ENCODE results near the gene UNC13D.

UNC13D gene

GRCh38 chr17:75784473-75785015 lies 59.7 kb downstream of the UNC13D start, which contains the start of gene UNK:
TSS of gene UNK (plus strand) at chr17:75784806. CDS start at chr17:75784881, 75 bp downstream.
- Histone ChIP-seq H3K4me3 (ENCODE audit: low read depth, low read length) (peak within 1 kb of the TSS; percentile 79), H3K4me1 (ENCODE audit: control insufficient read depth, insufficient read depth, low read length) (peaks cover 12% of the 10 kb centered on the region; the same call in 1 of the 2 replicates), H3K36me3 (ENCODE audit: control insufficient read depth in 2 of 2, insufficient read depth in 1 of 2, low read length in 2 of 2) (peaks cover 0 to 5% of the 10 kb centered on the region in 2 experiments; a peak in 2 of 3 replicates), H3K9me3 (ENCODE audit: control insufficient read depth, insufficient read depth, low read depth, low read length) (no peaks in the 10 kb centered on the region), H3K27ac (ENCODE audit: extremely low read depth, low read depth, low read length) (peak within 1 kb of the TSS; percentile 98)
- ChIA-PET CTCF (interaction anchor here (0.5 to 2.5 kb wide), 10 partner anchors 9 to 431 kb away, joined by 3 to 14 read pairs (median 4); partner anchors contain the start of gene WBP2), POLR2A (interaction anchor here (0.5 to 4.5 kb wide), 16 partner anchors 9 to 576 kb away, joined by 3 to 38 read pairs (median 5); partner anchors contain the start of genes GALK1 and WBP2)
- TF ChIP-seq HOXC10 (CRISPR knock-in tag; IDR thresholded peaks at IDR 0.05) (no peak), ZNF335 (tag by site-specific recombination; conservative IDR thresholded peaks at IDR 0.05) (peak; percentile 97), ZNF221 (tag by site-specific recombination; IDR thresholded peaks at IDR 0.05; ENCODE audit: borderline replicate concordance) (no peak), ZNF2 (tag by site-specific recombination; IDR thresholded peaks at IDR 0.05) (no peak), REST (tag by site-specific recombination; IDR thresholded peaks at IDR 0.05) (no peak), TRIM28 (IDR thresholded peaks at IDR 0.05; ENCODE audit: borderline replicate concordance, low read length) (peak; percentile 57; the same call in 1 of the 2 replicates), ZSCAN23 (tag by site-specific recombination; IDR thresholded peaks at IDR 0.05) (no peak), PRDM1 (tag by site-specific recombination; IDR thresholded peaks at IDR 0.05) (peak; percentile 97), ZNF133 (tag by site-specific recombination; IDR thresholded peaks at IDR 0.05) (no peak), SP2 (tag by site-specific recombination; IDR thresholded peaks at IDR 0.05) (no peak), ZNF561 (tag by site-specific recombination; IDR thresholded peaks at IDR 0.05; ENCODE audit: borderline replicate concordance) (no peak), GLIS2 (tag by site-specific recombination; IDR thresholded peaks at IDR 0.05) (peak; percentile 97), PRDM10 (tag by site-specific recombination; IDR thresholded peaks at IDR 0.05) (peak; percentile 84), ZNF341 (tag by site-specific recombination; IDR thresholded peaks at IDR 0.05; ENCODE audit: low read depth) (peak; percentile 67), ZNF214 (tag by site-specific recombination; IDR thresholded peaks at IDR 0.05; ENCODE audit: borderline replicate concordance) (no peak), ZBTB17 (tag by site-specific recombination; IDR thresholded peaks at IDR 0.05) (peak; percentile 58), BCL6B (tag by site-specific recombination; IDR thresholded peaks at IDR 0.05) (no peak), KLF7 (tag by site-specific recombination; IDR thresholded peaks at IDR 0.05; ENCODE audit: borderline replicate concordance) (no peak), ZNF558 (tag by site-specific recombination; IDR thresholded peaks at IDR 0.05) (no peak), ZBTB11 (tag by site-specific recombination; conservative IDR thresholded peaks at IDR 0.05; ENCODE audit: low read depth) (no peak), ZNF621 (tag by site-specific recombination; IDR thresholded peaks at IDR 0.05) (no peak), ZBTB7A (tag by site-specific recombination; IDR thresholded peaks at IDR 0.05; ENCODE audit: low read depth) (peak; percentile 71; the same call in 1 of the 2 replicates), ZEB2 (tag by site-specific recombination; IDR thresholded peaks at IDR 0.05) (0 out of 2 replicates have a peak, but pooled peaks have one; percentile 95), ZBTB21 (tag by site-specific recombination; IDR thresholded peaks at IDR 0.05) (no peak)
- TF ChIP-seq, protein P1, sequence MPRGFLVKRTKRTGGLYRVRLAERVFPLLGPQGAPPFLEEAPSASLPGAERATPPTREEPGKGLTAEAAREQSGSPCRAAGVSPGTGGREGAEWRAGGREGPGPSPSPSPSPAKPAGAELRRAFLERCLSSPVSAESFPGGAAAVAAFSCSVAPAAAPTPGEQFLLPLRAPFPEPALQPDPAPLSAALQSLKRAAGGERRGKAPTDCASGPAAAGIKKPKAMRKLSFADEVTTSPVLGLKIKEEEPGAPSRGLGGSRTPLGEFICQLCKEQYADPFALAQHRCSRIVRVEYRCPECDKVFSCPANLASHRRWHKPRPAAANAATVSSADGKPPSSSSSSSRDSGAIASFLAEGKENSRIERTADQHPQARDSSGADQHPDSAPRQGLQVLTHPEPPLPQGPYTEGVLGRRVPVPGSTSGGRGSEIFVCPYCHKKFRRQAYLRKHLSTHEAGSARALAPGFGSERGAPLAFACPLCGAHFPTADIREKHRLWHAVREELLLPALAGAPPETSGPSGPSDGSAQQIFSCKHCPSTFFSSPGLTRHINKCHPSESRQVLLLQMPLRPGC (tag by site-specific recombination; IDR thresholded peaks at IDR 0.05), result 0 out of 2 replicates have a peak, but pooled peaks have one; percentile 0

Data from HEK293 (cell line).